Brain microvascular endothelial cell (primary cell): ENCODE data around the gene CCDC43.
"Not testable (repeated sequence)": the region's sequence is repeated elsewhere in the genome, so short reads cannot be mapped to it uniquely, and the experiment has no call there.

ENCODE experiments used
- DNase-seq: peaks from one replicate; pipeline ENCODE4 v3.0.0-alpha.2; 2020
- H3K27ac ChIP-seq: fragments of 250-450 bp; sonication (Bioruptor Pico); 2 replicates; pipeline ENCODE4 v1.5.1; 2020; ENCODE audit warnings: mild to moderate bottlenecking, moderate library complexity
- H3K27me3 ChIP-seq: fragments of 250-450 bp; sonication (Bioruptor Pico); replicated peaks from 2 replicates; pipeline ENCODE4 v1.5.1; 2020; ENCODE audit warnings: mild to moderate bottlenecking
- H3K36me3 ChIP-seq: fragments of 250-450 bp; sonication (Bioruptor Pico); replicated peaks from 2 replicates; pipeline ENCODE4 v1.5.1; 2020; ENCODE audit warnings: mild to moderate bottlenecking
- H3K4me3 ChIP-seq: 2 replicates; pipeline ENCODE4 v1.5.1; 2011; ENCODE audit warnings: low read depth, mild to moderate bottlenecking, control low read depth, low read length, moderate library complexity
- CTCF ChIP-seq: IDR thresholded peaks from 2 replicates; pipeline ENCODE4 v1.5.1; 2011; ENCODE audit warnings: low read depth, mild to moderate bottlenecking, moderate library complexity, low read length, control low read depth, inconsistent platforms; ENCODE audit errors: missing control alignments
- in situ Hi-C: cut with HindIII; loops from 2 replicates; pipeline ENCODE4 v1.10.0; 2017; ENCODE audit warnings: low sequenced_read_pairs, low pct_ligation_motif_present

CCDC43 gene

GRCh38 chr17:44636562-44636961 lies 53.0 kb downstream of the CCDC43 start:
- Histone ChIP-seq H3K27me3 (no peaks in the 10 kb centered on the region), H3K36me3 (no peaks in the 10 kb centered on the region), H3K27ac (no peak overlapping the region), H3K4me3 (no peak overlapping the region)
- peak; percentile 11 for DNase-seq
- in situ Hi-C loops: loop anchor here (25.0 kb wide), 1 partner anchor 99 kb away; no protein-coding TSS in a partner anchor
- TF ChIP-seq CTCF: peak; percentile 26

- DNase-seq, H3K27me3 ChIP-seq, H3K27ac ChIP-seq, H3K36me3 ChIP-seq, H3K4me3 ChIP-seq: not testable (repeated sequence)
- in situ Hi-C loops: loop anchor here (25.0 kb wide), 1 partner anchor 97 kb away; no protein-coding TSS in a partner anchor
- TF ChIP-seq CTCF: peak; percentile 12
These were observed 55.2 kb downstream of the CCDC43 start for GRCh38 chr17:44634401-44634800.

GRCh38 chr17:44633998-44634397 lies 55.6 kb downstream of the CCDC43 start:
- H3K27me3 ChIP-seq: no peaks in the 10 kb centered on the region
- no peak for TF ChIP-seq CTCF
- no peak for DNase-seq
- H3K27ac ChIP-seq: no peak overlapping the region
- in situ Hi-C loops: loop anchor here (25.0 kb wide), 1 partner anchor 97 kb away; no protein-coding TSS in a partner anchor
- no peak overlapping the region for H3K4me3 ChIP-seq
- H3K36me3 ChIP-seq: no peaks in the 10 kb centered on the region

GRCh38 chr17:44630703-44631102 lies 58.9 kb downstream of the CCDC43 start:
- in situ Hi-C loops: loop anchor here (25.0 kb wide), 1 partner anchor 93 kb away; no protein-coding TSS in a partner anchor
- no peak overlapping the region for H3K27ac ChIP-seq
- H3K36me3 ChIP-seq: no peaks in the 10 kb centered on the region
- H3K4me3 ChIP-seq: no peak overlapping the region
- no peaks in the 10 kb centered on the region for H3K27me3 ChIP-seq
- no peak for DNase-seq
- no peak for TF ChIP-seq CTCF

- no peak overlapping the region for H3K27ac ChIP-seq
- no peak for TF ChIP-seq CTCF
- in situ Hi-C loops: loop anchor here (25.0 kb wide), 1 partner anchor 92 kb away; no protein-coding TSS in a partner anchor
- DNase-seq: no peak
- no peak overlapping the region for H3K4me3 ChIP-seq
- no peaks in the 10 kb centered on the region for H3K36me3 ChIP-seq
- no peaks in the 10 kb centered on the region for H3K27me3 ChIP-seq
These were observed 60.3 kb downstream of the CCDC43 start for GRCh38 chr17:44629314-44629713.
